GM23338 (cell line): Measurements from ENCODE around the gene CNDP1. TPM values are rescaled to one million over a fixed set of nuclear protein-coding genes. Genes with fewer than 3 reads are reported as not detected.

ENCODE experiments used
- ATAC-seq: fragments of 200-7000 bp; cut with Tn5 transposase; 3 replicates; pipeline ENCODE4 v1.9.1; 2020
- DNase-seq: peaks from one replicate; pipeline ENCODE4 v3.0.0-alpha.2; 2015; ENCODE audit warnings: low spot score
- H2AFZ ChIP-seq: fragments of 200-600 bp; sonication (generic); 2 replicates; pipeline ENCODE4 v1.8.0; 2016; ENCODE audit warnings: antibody characterized with exemption, mild to moderate bottlenecking, moderate library complexity
- H3F3A ChIP-seq: fragments of 200-600 bp; sonication (generic); replicated peaks from 2 replicates; pipeline ENCODE4 v1.8.0; 2017; ENCODE audit warnings: antibody characterized with exemption, mixed run types, low read depth
- H3K27ac ChIP-seq: fragments of 200-600 bp; sonication (generic); 2 replicates; pipeline ENCODE4 v1.6.1; 2016; ENCODE audit warnings: low read depth
- H3K27me3 ChIP-seq: fragments of 200-600 bp; sonication (generic); 2 replicates; pipeline ENCODE4 v1.8.0; 2016; ENCODE audit warnings: mild to moderate bottlenecking, mixed run types, moderate library complexity; ENCODE audit not compliant: insufficient read depth
- H3K36me3 ChIP-seq: fragments of 200-600 bp; sonication (generic); 2 replicates; pipeline ENCODE4 v1.8.0; 2016; ENCODE audit warnings: mild to moderate bottlenecking; ENCODE audit not compliant: insufficient read depth
- H3K4me1 ChIP-seq: fragments of 200-600 bp; sonication (generic); 2 replicates; pipeline ENCODE4 v1.8.0; 2016; ENCODE audit warnings: mild to moderate bottlenecking, moderate library complexity; ENCODE audit not compliant: insufficient read depth
- H3K4me2 ChIP-seq: fragments of 200-600 bp; sonication (generic); 2 replicates; pipeline ENCODE4 v1.7.1; 2017; ENCODE audit warnings: mixed run types
- H3K4me3 ChIP-seq: fragments of 200-600 bp; sonication (generic); 2 replicates; pipeline ENCODE4 v1.6.1; 2016; ENCODE audit warnings: mixed run types
- H3K79me2 ChIP-seq: fragments of 200-600 bp; sonication (generic); replicated peaks from 2 replicates; pipeline ENCODE4 v1.8.0; 2017; ENCODE audit warnings: mild to moderate bottlenecking; ENCODE audit not compliant: insufficient read depth
- H3K9me2 ChIP-seq: fragments of 200-600 bp; sonication (generic); 2 replicates; pipeline ENCODE4 v1.8.0; 2017; ENCODE audit not compliant: insufficient read depth
- H4K20me1 ChIP-seq: fragments of 200-600 bp; sonication (generic); replicated peaks from 2 replicates; pipeline ENCODE4 v1.8.0; 2017; ENCODE audit warnings: mild to moderate bottlenecking; ENCODE audit not compliant: insufficient read depth
- H3K27ac Mint-ChIP-seq: 2 replicates; pipeline ENCODE4 v1.8.0; 2020; ENCODE audit warnings: inconsistent platforms, mild to moderate bottlenecking, moderate library complexity, mixed read lengths
- H3K27me3 Mint-ChIP-seq: 3 replicates; pipeline ENCODE4 v1.8.0; 2022; ENCODE audit warnings: low read depth, mild to moderate bottlenecking, moderate library complexity, mixed read lengths, inconsistent platforms; ENCODE audit not compliant: insufficient read depth, poor library complexity
- H3K36me3 Mint-ChIP-seq: 3 replicates; pipeline ENCODE4 v1.8.0; 2021; ENCODE audit warnings: low read depth, mild to moderate bottlenecking, inconsistent platforms, moderate library complexity, mixed read lengths
- H3K4me1 Mint-ChIP-seq: 3 replicates; pipeline ENCODE4 v1.8.0; 2020; ENCODE audit warnings: mild to moderate bottlenecking, inconsistent platforms, mixed read lengths
- H3K4me3 Mint-ChIP-seq: 3 replicates; pipeline ENCODE4 v1.8.0; 2021; ENCODE audit warnings: moderate library complexity, mild to moderate bottlenecking, inconsistent platforms, mixed read lengths
- H3K9me3 Mint-ChIP-seq: 3 replicates; pipeline ENCODE4 v1.8.0; 2020; ENCODE audit warnings: moderate library complexity, mild to moderate bottlenecking, inconsistent platforms, mixed read lengths
- CREB1 ChIP-seq: fragments of 250-450 bp; sonication (Bioruptor Pico); IDR thresholded peaks from 2 replicates; pipeline ENCODE4 v1.5.0; 2020; ENCODE audit warnings: low read depth, mild to moderate bottlenecking, moderate library complexity
- ETS1 ChIP-seq: IDR thresholded peaks from 2 replicates; pipeline ENCODE4 v1.6.1; 2016; ENCODE audit warnings: antibody characterized with exemption
- EZH2 ChIP-seq: fragments of 200-600 bp; sonication (generic); IDR thresholded peaks from one replicate; pipeline ENCODE4 v1.8.0; 2017; ENCODE audit warnings: antibody characterized with exemption, mild to moderate bottlenecking, low read depth; ENCODE audit not compliant: unreplicated experiment
- POLR2AphosphoS5 ChIP-seq: IDR thresholded peaks from 2 replicates; pipeline ENCODE4 v1.6.1; 2016; ENCODE audit warnings: antibody characterized with exemption, low read depth
- REST ChIP-seq: IDR thresholded peaks from one replicate; pipeline ENCODE4 v1.6.1; 2018; ENCODE audit warnings: antibody characterized with exemption; ENCODE audit not compliant: unreplicated experiment
- STAT1 ChIP-seq: IDR thresholded peaks from one replicate; pipeline ENCODE4 v1.6.1; 2016; ENCODE audit warnings: antibody characterized with exemption; ENCODE audit not compliant: unreplicated experiment
- ZNF114 ChIP-seq: fragments of 250-450 bp; sonication (Bioruptor Pico); IDR thresholded peaks from 2 replicates; pipeline ENCODE4 v1.5.0; 2020; ENCODE audit warnings: mild to moderate bottlenecking, moderate library complexity
- ZNF331 ChIP-seq: fragments of 250-450 bp; sonication (Bioruptor Pico); IDR thresholded peaks from 2 replicates; pipeline ENCODE4 v1.5.0; 2020; ENCODE audit warnings: low read depth, mild to moderate bottlenecking, moderate library complexity
- polyA plus RNA-seq: library from polyadenylated mRNA; unstranded; fragments of >200 nt; fragmentation: Nextera tagmentation; extraction: Ambion mirVana; gene quantifications from 2 replicates; pipeline ENCODE4 v1.2.1, GENCODE V29; 2016
- total RNA-seq: library from RNA; depleted of rRNA; stranded (reverse); fragments of >200 nt; shearing (Covaris generic); gene quantifications from 2 replicates; pipeline ENCODE4 v1.2.3, GENCODE V29; 2014
- TF ChIP-seq, protein P1 (sequence below), 2 experiments: fragments of 200-600 bp in 1 of 2; sonication (generic) in 1 of 2; conservative IDR thresholded peaks; 2 replicates each; pipeline versions ENCODE4 v1.5.1 to v1.6.1; 2016 to 2017; ENCODE audit warnings: antibody characterized with exemption in 2 of 2, low read depth in 2 of 2, mild to moderate bottlenecking in 2 of 2, moderate library complexity in 1 of 2

CNDP1 gene
- total and polyA plus RNA-seq, 2 experiments from 2014 or later, result 0.03 to 0.11 TPM

DNA sequence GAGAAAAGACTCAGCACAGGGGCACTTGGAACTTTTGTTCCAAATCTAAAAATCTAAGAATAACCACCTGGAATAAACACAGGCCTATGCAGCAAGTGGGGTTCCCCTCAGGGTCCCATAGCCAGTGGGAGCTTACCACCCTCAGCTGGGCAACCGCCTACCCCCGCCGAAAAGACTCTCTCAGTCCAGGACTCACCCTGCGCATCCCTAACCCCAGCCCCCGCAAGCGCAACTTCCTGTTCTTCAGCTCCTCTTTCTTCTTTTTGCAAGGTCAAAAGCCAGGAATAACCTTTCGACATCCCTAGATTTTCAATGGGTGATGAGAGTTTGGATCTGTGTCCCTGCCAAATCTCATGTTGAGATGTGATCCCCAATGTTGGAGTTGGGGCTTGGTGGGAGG is 13.6 kb downstream of the CNDP1 start (continued):
- TF ChIP-seq REST (no peak), CREB1 (CRISPR knock-in tag) (no peak), STAT1 (no peak)
- TF ChIP-seq, protein P1, sequence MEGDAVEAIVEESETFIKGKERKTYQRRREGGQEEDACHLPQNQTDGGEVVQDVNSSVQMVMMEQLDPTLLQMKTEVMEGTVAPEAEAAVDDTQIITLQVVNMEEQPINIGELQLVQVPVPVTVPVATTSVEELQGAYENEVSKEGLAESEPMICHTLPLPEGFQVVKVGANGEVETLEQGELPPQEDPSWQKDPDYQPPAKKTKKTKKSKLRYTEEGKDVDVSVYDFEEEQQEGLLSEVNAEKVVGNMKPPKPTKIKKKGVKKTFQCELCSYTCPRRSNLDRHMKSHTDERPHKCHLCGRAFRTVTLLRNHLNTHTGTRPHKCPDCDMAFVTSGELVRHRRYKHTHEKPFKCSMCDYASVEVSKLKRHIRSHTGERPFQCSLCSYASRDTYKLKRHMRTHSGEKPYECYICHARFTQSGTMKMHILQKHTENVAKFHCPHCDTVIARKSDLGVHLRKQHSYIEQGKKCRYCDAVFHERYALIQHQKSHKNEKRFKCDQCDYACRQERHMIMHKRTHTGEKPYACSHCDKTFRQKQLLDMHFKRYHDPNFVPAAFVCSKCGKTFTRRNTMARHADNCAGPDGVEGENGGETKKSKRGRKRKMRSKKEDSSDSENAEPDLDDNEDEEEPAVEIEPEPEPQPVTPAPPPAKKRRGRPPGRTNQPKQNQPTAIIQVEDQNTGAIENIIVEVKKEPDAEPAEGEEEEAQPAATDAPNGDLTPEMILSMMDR (conservative IDR thresholded peaks at IDR 0.05; ENCODE audit: low read depth in 2 of 2), result no peak

GRCh38 chr18:74549591-74550104 is 15.3 kb downstream of the CNDP1 start:
- peaks cover 2% of the 10 kb centered on the region; the same call in 1 of the 3 replicates for H3K4me1 Mint-ChIP-seq
- H3K9me3 Mint-ChIP-seq, result peaks cover 56% of the 10 kb centered on the region
- Histone ChIP-seq H3K4me3 (no peak overlapping the region), H3K4me1 (no peaks in the 10 kb centered on the region), H3K27me3 (no peaks in the 10 kb centered on the region), H3K9me2 (no peaks in the 10 kb centered on the region), H3F3A (no peaks in the 10 kb centered on the region), H3K27ac (no peak overlapping the region), H3K4me2 (no peak overlapping the region), H2AFZ (no peak overlapping the region), H4K20me1 (no peaks in the 10 kb centered on the region), H3K79me2 (no peaks in the 10 kb centered on the region), H3K36me3 (peaks cover 6% of the 10 kb centered on the region)
- DNase-seq, result no peak
- H3K27me3 Mint-ChIP-seq, result peaks cover 6% of the 10 kb centered on the region
- peaks cover 28% of the 10 kb centered on the region for H3K36me3 Mint-ChIP-seq
- no peak for ATAC-seq
- H3K4me3 Mint-ChIP-seq, result no peak overlapping the region
- H3K27ac Mint-ChIP-seq, result no peak overlapping the region
- TF ChIP-seq REST, result no peak
- TF ChIP-seq, protein P1 (conservative IDR thresholded peaks at IDR 0.05; ENCODE audit: low read depth in 2 of 2), result no peak
- no peak for TF ChIP-seq EZH2
- no peak for TF ChIP-seq CREB1 (CRISPR knock-in tag)
- TF ChIP-seq ETS1, result no peak
- no peak for TF ChIP-seq ZNF331 (CRISPR knock-in tag)
- no peak for TF ChIP-seq ZNF114 (CRISPR knock-in tag)
- no peak for TF ChIP-seq POLR2AphosphoS5
